VCaP (cell line): Measurements from ENCODE around the gene PLEKHO1.

Experiments
- H3K27ac ChIP-seq: fragments of 450-650 bp; 2 replicates; pipeline ENCODE4 v1.5.1; 2017
- CTCF ChIP-seq: fragments of 450-650 bp; conservative IDR thresholded peaks from 2 replicates; pipeline ENCODE4 v1.5.1; 2017; ENCODE audit warnings: mild to moderate bottlenecking, moderate library complexity

Gene PLEKHO1

GRCh38 chr1:150150133-150151021, 661 bp downstream of the PLEKHO1 start:
- peak overlapping the region; percentile 58; the same call in 1 of the 2 replicates for H3K27ac ChIP-seq
- no peak for TF ChIP-seq CTCF

- H3K27ac ChIP-seq, result no peak overlapping the region
- TF ChIP-seq CTCF, result no peak
Measured at GRCh38 chr1:150151291-150152181, 1.8 kb downstream of the PLEKHO1 start.

- H3K27ac ChIP-seq, result no peak overlapping the region
- no peak for TF ChIP-seq CTCF
Measured at GRCh38 chr1:150152182-150152536, 2.4 kb downstream of the PLEKHO1 start.

- H3K27ac ChIP-seq, result no peak overlapping the region
- no peak for TF ChIP-seq CTCF
Measured at GRCh38 chr1:150152772-150153456, 3.2 kb downstream of the PLEKHO1 start.

- no peak for TF ChIP-seq CTCF
- no peak overlapping the region for H3K27ac ChIP-seq
Measured at GRCh38 chr1:150154143-150154542, 4.4 kb downstream of the PLEKHO1 start.

- H3K27ac ChIP-seq, result no peak overlapping the region
- no peak for TF ChIP-seq CTCF
Measured at GRCh38 chr1:150155413-150156071, 5.8 kb downstream of the PLEKHO1 start.
